ENCODE data around the gene MOCS1.

MOCS1 gene

GRCh38 chr6:39886871-39887270 is 47.4 kb downstream of the MOCS1 start:
- H3K9me3 Mint-ChIP-seq = no peaks in the 10 kb centered on the region
- DNase-seq = no peak
- H3K4me1 Mint-ChIP-seq = peaks cover 35% of the 10 kb centered on the region
- peaks cover 10% of the 10 kb centered on the region for H3K27me3 Mint-ChIP-seq (ENCODE audit: low read depth, poor library complexity)
- no peak for TF ChIP-seq CTCF (IDR thresholded peaks at IDR 0.05)
- H3K4me3 Mint-ChIP-seq = no peak overlapping the region
- peaks cover 15% of the 10 kb centered on the region for H3K36me3 Mint-ChIP-seq (ENCODE audit: low read depth)
- H3K27ac Mint-ChIP-seq = no peak overlapping the region

DNA sequence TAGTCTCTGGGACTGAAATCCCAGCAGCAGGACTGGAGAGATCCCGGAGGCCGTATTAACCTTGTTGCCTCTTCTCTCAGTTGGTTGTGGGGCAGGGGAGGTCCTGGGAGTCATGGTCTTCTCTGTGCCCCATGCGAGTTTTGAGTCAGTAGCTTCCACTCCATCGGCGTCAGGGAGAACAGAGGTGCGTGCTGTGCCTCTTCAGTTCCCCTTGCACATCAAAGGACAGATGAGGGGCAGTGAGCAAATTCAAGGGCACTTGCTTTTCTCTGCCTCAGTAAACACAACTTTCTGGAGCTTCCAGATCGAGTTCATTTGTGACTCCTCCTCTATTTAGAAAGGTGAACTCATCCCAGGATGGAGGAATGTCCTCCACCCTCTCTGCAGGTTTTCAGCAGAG is 48.6 kb downstream of the MOCS1 start:
- peaks cover 35% of the 10 kb centered on the region for H3K4me1 Mint-ChIP-seq
- no peaks in the 10 kb centered on the region for H3K9me3 Mint-ChIP-seq
- no peak for DNase-seq
- H3K36me3 Mint-ChIP-seq (ENCODE audit: low read depth) = peaks cover 22% of the 10 kb centered on the region
- no peak overlapping the region for H3K27ac Mint-ChIP-seq
- peaks cover 4% of the 10 kb centered on the region for H3K27me3 Mint-ChIP-seq (ENCODE audit: low read depth, poor library complexity)
- H3K4me3 Mint-ChIP-seq = no peak overlapping the region
- no peak for TF ChIP-seq CTCF (IDR thresholded peaks at IDR 0.05)

DNA sequence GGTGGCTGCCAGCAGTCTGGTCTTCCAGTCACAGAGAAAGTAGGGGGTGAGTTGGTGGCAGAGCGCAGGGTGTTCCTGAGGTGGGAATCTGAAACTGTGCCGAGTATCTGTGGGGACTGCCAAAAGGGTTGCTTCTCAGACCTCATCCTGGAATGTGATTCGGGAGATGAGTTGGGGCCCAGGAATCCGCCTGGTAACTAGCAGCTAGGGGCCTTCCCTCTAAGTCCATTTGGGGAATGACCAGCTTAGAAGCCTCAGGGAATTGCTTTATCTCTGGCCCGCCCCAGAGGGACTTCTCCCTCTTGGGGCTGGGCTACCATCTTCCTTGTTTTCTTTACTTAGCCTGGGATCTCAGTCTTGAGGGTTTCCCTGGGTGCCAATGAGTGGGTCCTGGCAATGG is 49.6 kb downstream of the MOCS1 start:
- no peak for DNase-seq
- no peaks in the 10 kb centered on the region for H3K9me3 Mint-ChIP-seq
- no peak for TF ChIP-seq CTCF (IDR thresholded peaks at IDR 0.05)
- H3K36me3 Mint-ChIP-seq (ENCODE audit: low read depth) = peaks cover 24% of the 10 kb centered on the region
- peaks cover 4% of the 10 kb centered on the region for H3K27me3 Mint-ChIP-seq (ENCODE audit: low read depth, poor library complexity)
- H3K4me3 Mint-ChIP-seq = no peak overlapping the region
- H3K27ac Mint-ChIP-seq = no peak overlapping the region
- H3K4me1 Mint-ChIP-seq = peaks cover 35% of the 10 kb centered on the region

- no peak for DNase-seq
- peaks cover 25% of the 10 kb centered on the region for H3K4me1 Mint-ChIP-seq
- H3K9me3 Mint-ChIP-seq = no peaks in the 10 kb centered on the region
- peaks cover 19% of the 10 kb centered on the region for H3K36me3 Mint-ChIP-seq (ENCODE audit: low read depth)
- no peak overlapping the region for H3K4me3 Mint-ChIP-seq
- peaks cover 4% of the 10 kb centered on the region for H3K27me3 Mint-ChIP-seq (ENCODE audit: low read depth, poor library complexity)
- no peak overlapping the region for H3K27ac Mint-ChIP-seq
- TF ChIP-seq CTCF (IDR thresholded peaks at IDR 0.05) = no peak
These were observed 51.7 kb downstream of the MOCS1 start for GRCh38 chr6:39882531-39882899.

- peaks cover 8% of the 10 kb centered on the region for H3K27me3 Mint-ChIP-seq (ENCODE audit: low read depth, poor library complexity)
- peaks cover 20% of the 10 kb centered on the region for H3K4me1 Mint-ChIP-seq
- DNase-seq = no peak
- no peak overlapping the region for H3K27ac Mint-ChIP-seq
- H3K9me3 Mint-ChIP-seq = no peaks in the 10 kb centered on the region
- no peak overlapping the region for H3K4me3 Mint-ChIP-seq
- no peak for TF ChIP-seq CTCF (IDR thresholded peaks at IDR 0.05)
- peaks cover 19% of the 10 kb centered on the region for H3K36me3 Mint-ChIP-seq (ENCODE audit: low read depth)
These were observed 52.3 kb downstream of the MOCS1 start for GRCh38 chr6:39881851-39882530.

DNA sequence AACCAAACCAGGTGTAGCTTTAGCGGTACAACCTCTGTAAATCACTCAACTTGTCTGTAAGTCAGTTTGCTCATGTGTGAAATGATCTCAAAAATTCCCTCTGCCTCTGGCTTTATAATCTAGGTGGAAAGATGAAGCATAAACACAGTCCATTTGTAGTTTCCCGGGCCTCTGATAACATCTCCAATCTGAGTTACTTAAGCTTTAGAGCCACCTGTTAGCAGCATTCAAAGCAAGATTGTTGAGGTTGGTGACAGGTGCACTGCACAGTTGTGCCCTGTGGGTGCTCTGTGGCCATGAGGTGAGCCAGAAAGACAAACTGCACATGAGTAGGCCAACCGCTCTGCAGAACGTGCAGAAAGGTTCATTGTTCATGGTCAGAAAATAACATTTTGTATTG is 53.7 kb downstream of the MOCS1 start:
- Mint-ChIP-seq H3K4me1 (peaks cover 9% of the 10 kb centered on the region), H3K27ac (no peak overlapping the region), H3K27me3 (ENCODE audit: low read depth, poor library complexity) (peaks cover 6% of the 10 kb centered on the region), H3K9me3 (no peaks in the 10 kb centered on the region), H3K36me3 (ENCODE audit: low read depth) (peaks cover 17% of the 10 kb centered on the region), H3K4me3 (no peak overlapping the region)
- no peak for TF ChIP-seq CTCF (IDR thresholded peaks at IDR 0.05)
- DNase-seq = no peak

Data from nephron progenitor cell (in vitro differentiated cells).